HL-60 (cell line): ENCODE results near the gene DMRT2.

Source experiments
- DNase-seq, 2 experiments: peaks; one replicate each; pipeline ENCODE4 v3.0.0-alpha.2; 2010 to 2020; ENCODE audit warnings: low read depth in 1 of 2, low spot score in 1 of 2
- H3K27ac ChIP-seq: fragments of 250-450 bp; sonication (Bioruptor Pico); replicated peaks from 2 replicates; pipeline ENCODE4 v1.5.1; 2020; ENCODE audit warnings: mild to moderate bottlenecking, moderate library complexity
- H3K27me3 ChIP-seq: fragments of 250-450 bp; sonication (Bioruptor Pico); 2 replicates; pipeline ENCODE4 v1.5.1; 2021; ENCODE audit warnings: mild to moderate bottlenecking, moderate library complexity; ENCODE audit not compliant: insufficient read depth, poor library complexity, severe bottlenecking
- H3K4me3 ChIP-seq: replicated peaks from 2 replicates; pipeline ENCODE4 v1.5.1; 2011; ENCODE audit warnings: mild to moderate bottlenecking, control low read depth, low read length; ENCODE audit not compliant: insufficient read depth
- GABPA ChIP-seq: IDR thresholded peaks from 2 replicates; pipeline ENCODE4 v1.6.1; 2012; ENCODE audit warnings: low read depth
- POLR2AphosphoS5 ChIP-seq: IDR thresholded peaks from 2 replicates; pipeline ENCODE4 v1.6.1; 2012; ENCODE audit warnings: low read depth
- REST ChIP-seq: IDR thresholded peaks from 2 replicates; pipeline ENCODE4 v1.6.1; 2012; ENCODE audit warnings: low read depth; ENCODE audit not compliant: insufficient replicate concordance
- SPI1 ChIP-seq: IDR thresholded peaks from 2 replicates; pipeline ENCODE4 v1.6.1; 2012; ENCODE audit warnings: low read depth, mild to moderate bottlenecking, borderline replicate concordance
- TF ChIP-seq, protein P1 (sequence below): IDR thresholded peaks from one replicate; pipeline ENCODE4 v1.5.1; 2011; ENCODE audit warnings: low read length, control low read depth, inconsistent platforms; ENCODE audit not compliant: insufficient read depth

Gene DMRT2

GRCh38 chr9:1005043-1005667, 45.0 kb upstream of the DMRT2 start:
- Histone ChIP-seq H3K27me3 (no peaks in the 10 kb centered on the region), H3K4me3 (no peak overlapping the region), H3K27ac (no peak overlapping the region)
- peak; percentile 60 to 63 for DNase-seq
- no peak for TF ChIP-seq REST
- TF ChIP-seq, protein P1, sequence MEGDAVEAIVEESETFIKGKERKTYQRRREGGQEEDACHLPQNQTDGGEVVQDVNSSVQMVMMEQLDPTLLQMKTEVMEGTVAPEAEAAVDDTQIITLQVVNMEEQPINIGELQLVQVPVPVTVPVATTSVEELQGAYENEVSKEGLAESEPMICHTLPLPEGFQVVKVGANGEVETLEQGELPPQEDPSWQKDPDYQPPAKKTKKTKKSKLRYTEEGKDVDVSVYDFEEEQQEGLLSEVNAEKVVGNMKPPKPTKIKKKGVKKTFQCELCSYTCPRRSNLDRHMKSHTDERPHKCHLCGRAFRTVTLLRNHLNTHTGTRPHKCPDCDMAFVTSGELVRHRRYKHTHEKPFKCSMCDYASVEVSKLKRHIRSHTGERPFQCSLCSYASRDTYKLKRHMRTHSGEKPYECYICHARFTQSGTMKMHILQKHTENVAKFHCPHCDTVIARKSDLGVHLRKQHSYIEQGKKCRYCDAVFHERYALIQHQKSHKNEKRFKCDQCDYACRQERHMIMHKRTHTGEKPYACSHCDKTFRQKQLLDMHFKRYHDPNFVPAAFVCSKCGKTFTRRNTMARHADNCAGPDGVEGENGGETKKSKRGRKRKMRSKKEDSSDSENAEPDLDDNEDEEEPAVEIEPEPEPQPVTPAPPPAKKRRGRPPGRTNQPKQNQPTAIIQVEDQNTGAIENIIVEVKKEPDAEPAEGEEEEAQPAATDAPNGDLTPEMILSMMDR, result peak; percentile 38
- TF ChIP-seq POLR2AphosphoS5, result no peak
- no peak for TF ChIP-seq GABPA
- TF ChIP-seq SPI1, result peak; percentile 28; the same call in 1 of the 2 replicates

DNA sequence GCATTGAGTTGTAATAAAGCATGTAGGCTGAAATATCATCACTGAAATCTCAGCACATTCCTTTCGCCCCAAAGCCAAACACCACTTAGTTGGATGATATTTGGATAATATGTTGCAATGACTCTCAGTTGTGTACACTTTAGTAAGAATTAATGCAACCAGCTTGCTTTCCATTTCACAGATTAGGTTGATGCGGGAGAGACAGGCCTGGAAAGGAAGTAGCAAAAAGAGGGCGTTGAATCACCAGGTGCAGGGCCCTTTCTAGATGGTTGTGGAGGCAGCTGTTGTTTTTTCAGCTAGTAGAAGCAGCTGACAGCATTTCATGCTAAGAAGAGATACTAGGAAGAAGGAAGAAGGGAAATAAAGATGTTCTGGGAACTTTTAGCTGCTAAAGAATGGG, 42.8 kb upstream of the DMRT2 start:
- TF ChIP-seq REST, result no peak
- no peak for TF ChIP-seq SPI1
- TF ChIP-seq GABPA, result no peak
- no peak for TF ChIP-seq POLR2AphosphoS5
- TF ChIP-seq, protein P1, result no peak
- no peak for DNase-seq
- Histone ChIP-seq H3K27ac (no peak overlapping the region), H3K27me3 (no peaks in the 10 kb centered on the region), H3K4me3 (no peak overlapping the region)

- no peak overlapping the region for H3K27ac ChIP-seq
Observed at GRCh38 chr9:1008216-1008615, 41.9 kb upstream of the DMRT2 start.

More at GRCh38 chr9:1008216-1008615, 41.9 kb upstream of the DMRT2 start:
- TF ChIP-seq, protein P1, result no peak
- TF ChIP-seq REST (no peak), POLR2AphosphoS5 (no peak), SPI1 (no peak), GABPA (no peak)
- Histone ChIP-seq H3K27me3 (no peaks in the 10 kb centered on the region), H3K4me3 (no peak overlapping the region)
- no peak for DNase-seq
